Endodermal cell (in vitro differentiated cells): ENCODE data around the gene TRIM14. TPM values are rescaled to one million over a fixed set of nuclear protein-coding genes. Genes with fewer than 3 reads are reported as not detected.

Experiments used
- DNase-seq: peaks from one replicate; pipeline ENCODE4 v3.0.0-alpha.2; 2017
- H3K27ac ChIP-seq: 2 replicates; pipeline ENCODE4 v1.5.1; 2013; ENCODE audit warnings: mild to moderate bottlenecking, low read depth, low read length, moderate library complexity
- H3K27me3 ChIP-seq: 2 replicates; pipeline ENCODE4 v1.6.1; 2013; ENCODE audit warnings: mild to moderate bottlenecking, low read length, moderate library complexity; ENCODE audit not compliant: insufficient read depth, control insufficient read depth, poor library complexity, severe bottlenecking
- H3K36me3 ChIP-seq: 2 replicates; pipeline ENCODE4 v1.7.0; 2013; ENCODE audit warnings: mild to moderate bottlenecking, low read length, moderate library complexity; ENCODE audit not compliant: control insufficient read depth, insufficient read depth
- H3K4me1 ChIP-seq: one replicate; pipeline ENCODE4 v1.7.0; 2013; ENCODE audit warnings: low read length; ENCODE audit not compliant: control insufficient read depth, insufficient read depth
- H3K4me3 ChIP-seq: 2 replicates; pipeline ENCODE4 v1.5.1; 2013; ENCODE audit warnings: mild to moderate bottlenecking, low read length, moderate library complexity
- H3K9ac ChIP-seq: 2 replicates; pipeline ENCODE4 v1.6.1; 2013; ENCODE audit warnings: mild to moderate bottlenecking, low read length, moderate library complexity; ENCODE audit not compliant: poor library complexity, severe bottlenecking; ENCODE audit errors: extremely low read depth
- H3K9me3 ChIP-seq: 2 replicates; pipeline ENCODE4 v1.6.1; 2013; ENCODE audit warnings: mild to moderate bottlenecking, low read length, moderate library complexity; ENCODE audit not compliant: control insufficient read depth
- H3K27ac Mint-ChIP-seq: 2 replicates; pipeline ENCODE4 v1.8.0; 2020; ENCODE audit warnings: mixed read lengths
- H3K27me3 Mint-ChIP-seq: 2 replicates; pipeline ENCODE4 v1.8.0; 2021; ENCODE audit warnings: mild to moderate bottlenecking, mixed read lengths; ENCODE audit not compliant: insufficient read depth
- H3K36me3 Mint-ChIP-seq: 2 replicates; pipeline ENCODE4 v1.8.0; 2020; ENCODE audit warnings: low read depth, mixed read lengths
- H3K4me1 Mint-ChIP-seq: 2 replicates; pipeline ENCODE4 v1.8.0; 2020; ENCODE audit warnings: mixed read lengths
- H3K4me3 Mint-ChIP-seq: 2 replicates; pipeline ENCODE4 v1.8.0; 2020; ENCODE audit warnings: mild to moderate bottlenecking, moderate library complexity, mixed read lengths
- H3K9me3 Mint-ChIP-seq: 2 replicates; pipeline ENCODE4 v1.8.0; 2020; ENCODE audit warnings: mild to moderate bottlenecking, mixed read lengths
- CTCF ChIP-seq: fragments of 200-600 bp; sonication (generic); conservative IDR thresholded peaks from 2 replicates; pipeline ENCODE4 v1.5.0; 2021; ENCODE audit warnings: antibody characterized with exemption, mild to moderate bottlenecking
- WGBS, 2 experiments: methylation state at CpG; one replicate each; pipeline versions ENCODE4 v1.1.5 to v1.1.7; 2013; ENCODE audit warnings: missing lambda C conversion rate in 2 of 2, mixed read lengths in 1 of 2; ENCODE audit not compliant: insufficient coverage in 1 of 2, insufficient read length in 1 of 2; 5-methylcytosine and 5-hydroxymethylcytosine counted together
- total RNA-seq, 2 donors: library from RNA; stranded (reverse); fragmentation: NEBNext Ultra II Directional in 1 of 2; extraction: Animal tissue kit (Norgen Biotek cat#: 25700) in 1 of 2; gene quantifications; 2 replicates in 1 of 2; 3 replicates in 1 of 2; pipeline ENCODE4 v1.2.1, GENCODE V29; 2021

Gene TRIM14
- total RNA-seq, 2 donors from 2014 or later = 3.1 to 5.1 TPM

DNA sequence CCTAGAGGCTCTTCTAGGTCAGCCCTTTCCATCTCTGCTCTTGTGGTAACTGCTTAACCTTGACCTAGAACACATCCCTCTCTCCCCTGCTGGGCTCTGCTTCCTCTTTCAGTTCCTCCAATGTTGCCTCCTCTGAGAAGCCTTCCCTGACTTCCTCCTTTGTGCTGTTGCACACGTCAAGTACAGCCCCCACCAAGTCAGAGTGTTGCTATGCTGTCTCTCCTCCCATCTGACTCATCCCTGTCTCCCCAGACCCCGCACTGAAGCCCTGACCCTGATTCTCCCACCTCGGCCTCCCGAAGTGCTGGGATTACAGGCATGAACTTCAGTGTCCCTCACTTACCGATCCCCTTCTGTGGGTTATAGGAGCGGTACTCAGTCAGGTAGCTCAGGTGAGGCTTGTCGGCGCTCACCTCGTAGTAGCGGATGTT lies 10.4 kb upstream of the TRIM14 start:
- Mint-ChIP-seq H3K4me1 (peaks cover 8% of the 10 kb centered on the region), H3K4me3 (no peak overlapping the region), H3K27me3 (no peaks in the 10 kb centered on the region), H3K36me3 (peaks cover 51% of the 10 kb centered on the region), H3K9me3 (no peaks in the 10 kb centered on the region), H3K27ac (no peak overlapping the region)
- Histone ChIP-seq H3K4me3 (no peak overlapping the region), H3K9ac (no peak overlapping the region), H3K36me3 (peaks cover 10% of the 10 kb centered on the region), H3K27me3 (no peaks in the 10 kb centered on the region), H3K27ac (no peak overlapping the region), H3K4me1 (peaks cover 10% of the 10 kb centered on the region), H3K9me3 (no peaks in the 10 kb centered on the region)
- TF ChIP-seq CTCF = no peak
- 81 to 91% methylated on average over 4 to 10 of the region's 10 CpGs for WGBS, 2 experiments
- DNase-seq = no peak

DNA sequence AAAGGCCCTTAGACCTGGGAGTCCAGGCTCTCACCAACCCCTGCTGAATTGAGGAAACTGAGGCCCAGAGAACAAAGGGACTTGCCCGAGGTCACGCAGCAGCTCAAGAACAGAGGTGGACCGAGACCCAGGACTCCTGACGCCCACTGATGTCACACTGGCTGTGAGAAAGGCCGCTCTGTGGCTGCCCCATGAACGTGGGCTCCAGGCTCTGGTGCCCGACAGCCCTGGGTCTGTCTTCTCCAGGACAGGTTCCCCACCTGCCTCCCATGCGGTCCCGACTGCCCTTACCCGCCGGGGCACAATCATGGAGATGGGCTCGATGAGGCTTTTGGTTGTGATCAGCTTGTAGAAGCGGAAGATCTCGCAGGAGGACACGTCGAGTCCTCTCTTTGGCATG lies 9.3 kb upstream of the TRIM14 start:
- Histone ChIP-seq H3K9ac (no peak overlapping the region), H3K36me3 (peaks cover 10% of the 10 kb centered on the region), H3K9me3 (no peaks in the 10 kb centered on the region), H3K4me3 (no peak overlapping the region), H3K4me1 (peaks cover 9% of the 10 kb centered on the region), H3K27me3 (no peaks in the 10 kb centered on the region), H3K27ac (no peak overlapping the region)
- Mint-ChIP-seq H3K4me3 (no peak overlapping the region), H3K27ac (no peak overlapping the region), H3K9me3 (no peaks in the 10 kb centered on the region), H3K36me3 (peaks cover 45% of the 10 kb centered on the region), H3K27me3 (no peaks in the 10 kb centered on the region), H3K4me1 (peaks cover 5% of the 10 kb centered on the region)
- no peak for TF ChIP-seq CTCF
- no peak for DNase-seq
- WGBS, 2 experiments = 92 to 96% methylated on average over 16 of the region's 16 CpGs

DNA sequence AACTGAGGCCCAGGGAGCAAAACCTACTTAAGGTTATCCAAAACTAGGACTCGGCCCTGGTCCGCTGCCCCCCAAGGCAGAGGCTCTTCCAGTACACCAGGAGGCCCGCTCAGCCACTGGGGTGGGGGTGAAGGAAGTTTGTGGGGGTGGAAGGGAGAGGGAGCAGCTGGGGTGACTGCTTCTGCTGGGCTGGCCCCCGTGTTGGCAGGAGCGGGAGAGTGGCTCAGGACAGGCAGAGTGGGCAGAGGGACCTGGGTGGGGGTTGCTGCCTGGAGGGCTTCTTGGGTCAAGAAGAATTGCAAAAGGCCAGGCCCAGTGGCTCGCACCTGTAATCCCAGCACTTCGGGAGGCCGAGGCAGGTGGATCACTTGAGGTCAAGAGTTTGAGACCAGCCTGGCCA lies 8.2 kb upstream of the TRIM14 start:
- Mint-ChIP-seq H3K4me3 (no peak overlapping the region), H3K36me3 (peaks cover 37% of the 10 kb centered on the region), H3K27ac (no peak overlapping the region), H3K4me1 (no peaks in the 10 kb centered on the region), H3K9me3 (no peaks in the 10 kb centered on the region), H3K27me3 (no peaks in the 10 kb centered on the region)
- no peaks in the 10 kb centered on the region for H3K9me3 ChIP-seq
- H3K27ac ChIP-seq = no peak overlapping the region
- TF ChIP-seq CTCF = no peak
- no peak overlapping the region for H3K9ac ChIP-seq
- DNase-seq = no peak
- no peaks in the 10 kb centered on the region for H3K4me1 ChIP-seq
- no peak overlapping the region for H3K4me3 ChIP-seq
- H3K27me3 ChIP-seq = no peaks in the 10 kb centered on the region
- peaks cover 5% of the 10 kb centered on the region for H3K36me3 ChIP-seq
- 90 to 94% methylated on average over 5 to 8 of the region's 8 CpGs for WGBS, 2 experiments
